ENCODE measurements around the gene TMEM183A. TPM values are rescaled to one million over a fixed set of nuclear protein-coding genes. Genes with fewer than 3 reads are reported as not detected.

Gene TMEM183A
- total and polyA plus RNA-seq, 2 of the 4 experiments (the other 2 are of a cell fraction) = 56.8 to 63.1 TPM

- BruUV-seq (replicated peaks) = no TSS peak
- CTCF ChIA-PET = no interaction called here
These were observed 47.5 kb downstream of the TMEM183A start for GRCh38 chr1:203054642-203055041.

More at GRCh38 chr1:203054642-203055041, 47.5 kb downstream of the TMEM183A start:
- Histone ChIP-seq H3K9me3 (ENCODE audit: control insufficient read depth, insufficient read depth, low read length) (no peaks in the 10 kb centered on the region), H3K4me3 (ENCODE audit: insufficient read depth, low read depth, low read length) (no peak overlapping the region), H3K4me1 (ENCODE audit: control insufficient read depth, insufficient read depth, low read length) (peaks cover 3% of the 10 kb centered on the region; the same call in 1 of the 2 replicates), H2BK120ac (ENCODE audit: low read depth, low read length) (no peak overlapping the region), H3K4me2 (ENCODE audit: low read depth, low read length) (no peak overlapping the region), H3K4ac (ENCODE audit: low read depth, low read length) (no peak overlapping the region), H2AFZ (replicated peaks; ENCODE audit: low read length, poor library complexity) (no peak overlapping the region), H4K5ac (ENCODE audit: low read depth, low read length) (no peak overlapping the region), H2AK5ac (ENCODE audit: low read depth, low read length) (no peak overlapping the region), H2AK9ac (replicated peaks; ENCODE audit: low read depth, low read length, poor library complexity) (no peak overlapping the region), H3K18ac (ENCODE audit: low read depth, low read length) (no peak overlapping the region), H4K8ac (ENCODE audit: low read depth in 2 of 2, low read length in 2 of 2) (no peak overlapping the region), H3K56ac (ENCODE audit: extremely low read depth, insufficient read depth, low read length) (no peak overlapping the region), H2BK20ac (ENCODE audit: low read depth, low read length) (no peak overlapping the region), H4K91ac (ENCODE audit: insufficient read depth, low read depth, low read length) (no peak overlapping the region), H3K23ac (ENCODE audit: low read depth, low read length) (no peak overlapping the region), H3K27ac (ENCODE audit: insufficient read depth, low read length) (no peak overlapping the region), H3K36me3 (ENCODE audit: control insufficient read depth, insufficient read depth, low read length) (peaks cover 18% of the 10 kb centered on the region), H2BK15ac (ENCODE audit: low read depth, low read length) (no peak overlapping the region), H3K9me1 (ENCODE audit: insufficient read depth, low read length) (no peaks in the 10 kb centered on the region), H3K9ac (ENCODE audit: low read depth, low read length) (no peak overlapping the region), H3K27me3 (ENCODE audit: control insufficient read depth, insufficient read depth, low read length) (peaks cover 3% of the 10 kb centered on the region; the same call in 1 of the 2 replicates), H2BK5ac (ENCODE audit: low read depth, low read length, poor library complexity, severe bottlenecking) (no peak overlapping the region), H3K14ac (replicated peaks; ENCODE audit: low read depth, low read length) (no peak overlapping the region), H3K79me1 (ENCODE audit: low read depth in 1 of 2, low read length in 2 of 2) (no peaks in the 10 kb centered on the region), H4K20me1 (ENCODE audit: insufficient read depth, low read length) (no peaks in the 10 kb centered on the region)
- whole genome bisulfite sequencing, 2 experiments (ENCODE audit: extremely low coverage in 2 of 2, insufficient read length in 1 of 2) = 100% methylated on average over 1 of the region's 5 CpGs; no CpG with 5 or more reads in 1 of the 2 experiments
- intact Hi-C loops (cut with micrococcal nuclease) (no loop called here), in situ Hi-C loops (cut with MboI; ENCODE audit: low sequenced_read_pairs) (no loop called here), dilution Hi-C loops (cut with HindIII; ENCODE audit: low sequenced_read_pairs, unreplicated experiment) (no loop called here)
- POLR2A ChIA-PET (ENCODE audit: unreplicated experiment) = no interaction called here
- no peak for DNase-seq
- ATAC-seq (ENCODE audit: low read depth) = no peak
- TF ChIP-seq POLR2A (IDR thresholded peaks at IDR 0.05; ENCODE audit: low read depth, low read length) = no peak
- no peak for TF ChIP-seq USF2 (IDR thresholded peaks at IDR 0.05; ENCODE audit: low read depth, low read length)
- TF ChIP-seq MXI1 (IDR thresholded peaks at IDR 0.05; ENCODE audit: borderline replicate concordance, low read depth, low read length) = no peak
- no peak for TF ChIP-seq MAZ (IDR thresholded peaks at IDR 0.05; ENCODE audit: borderline replicate concordance, low read depth, low read length)
- TF ChIP-seq SMC3 (IDR thresholded peaks at IDR 0.05; ENCODE audit: low read depth, low read length) = no peak
- TF ChIP-seq RCOR1 (IDR thresholded peaks at IDR 0.05; ENCODE audit: insufficient replicate concordance, low read length) = no peak
- TF ChIP-seq MAFK (IDR thresholded peaks at IDR 0.05; ENCODE audit: low read depth, low read length) = no peak
- no peak for TF ChIP-seq CHD1 (IDR thresholded peaks at IDR 0.05; ENCODE audit: low read depth, low read length)
- no peak for TF ChIP-seq CTCF (conservative IDR thresholded peaks at IDR 0.05; ENCODE audit: low read depth, low read length)
- TF ChIP-seq CEBPB (IDR thresholded peaks at IDR 0.05; ENCODE audit: low read depth, low read length) = no peak
- no peak for TF ChIP-seq RFX5 (IDR thresholded peaks at IDR 0.05; ENCODE audit: low read depth, low read length)
- TF ChIP-seq ELK1 (IDR thresholded peaks at IDR 0.05; ENCODE audit: borderline replicate concordance, low read depth, low read length) = no peak
- TF ChIP-seq FOS (IDR thresholded peaks at IDR 0.05; ENCODE audit: low read depth, low read length) = no peak
- no peak for TF ChIP-seq BHLHE40 (IDR thresholded peaks at IDR 0.05; ENCODE audit: low read depth, low read length)
- TF ChIP-seq RAD21 (IDR thresholded peaks at IDR 0.05; ENCODE audit: low read length) = no peak
- TF ChIP-seq NFE2L2 (IDR thresholded peaks at IDR 0.05; ENCODE audit: low read depth, low read length) = no peak
